Common myeloid progenitor, CD34-positive (primary cell): ENCODE measurements around the gene CAMTA1.
A peak's percentile ranks its signal among the peaks of the same experiment; 100 is the strongest.

ENCODE experiments used
- CTCF ChIA-PET: fragments of 350-600 bp; sonication (Branson Sonifier 250); formaldehyde crosslinking; loops from one replicate; lab custom pipeline; 2021; ENCODE audit warnings: antibody characterized with exemption; lab: Charles Lee
- POLR2A ChIA-PET: fragments of 350-600 bp; sonication (Branson Sonifier 250); formaldehyde crosslinking; loops from one replicate; lab custom pipeline; 2021; ENCODE audit warnings: antibody characterized with exemption; lab: Charles Lee
- DNase-seq, 3 donors: peaks; one replicate each; pipeline versions ENCODE4 v3.0.0 to v3.0.0-alpha.2; 2013
- H3K27ac ChIP-seq, 2 experiments: 1 replicate in 1 of 2; 2 replicates in 1 of 2; pipeline ENCODE4 v1.7.0; 2013; ENCODE audit warnings: inconsistent platforms in 2 of 2, low read length in 2 of 2, mild to moderate bottlenecking in 2 of 2, low read depth in 1 of 2, moderate library complexity in 1 of 2; ENCODE audit not compliant: severe bottlenecking in 2 of 2, insufficient read depth in 1 of 2, poor library complexity in 1 of 2
- H3K27me3 ChIP-seq, 5 experiments: replicated peaks in 2 of 5; 1 replicate in 3 of 5; 2 replicates in 2 of 5; pipeline versions ENCODE4 v1.6.1 to v1.7.0; 2013; ENCODE audit warnings: low read length in 4 of 5, mild to moderate bottlenecking in 2 of 5, moderate library complexity in 2 of 5, inconsistent platforms in 1 of 5; ENCODE audit not compliant: insufficient read depth in 5 of 5, control insufficient read depth in 4 of 5
- H3K36me3 ChIP-seq, 4 experiments: 1 replicate in 2 of 4; 2 replicates in 2 of 4; pipeline versions ENCODE4 v1.6.1 to v1.7.0; 2013; ENCODE audit warnings: low read length in 3 of 4, control low read depth in 1 of 4, mild to moderate bottlenecking in 1 of 4; ENCODE audit not compliant: control insufficient read depth in 4 of 4, insufficient read depth in 4 of 4
- H3K4me1 ChIP-seq, 4 experiments: 1 replicate in 3 of 4; 2 replicates in 1 of 4; pipeline versions ENCODE4 v1.6.1 to v1.7.1; 2013; ENCODE audit warnings: low read length in 3 of 4, mild to moderate bottlenecking in 3 of 4, control low read depth in 1 of 4, inconsistent platforms in 1 of 4, moderate library complexity in 1 of 4; ENCODE audit not compliant: control insufficient read depth in 4 of 4, insufficient read depth in 4 of 4; ENCODE audit errors: control extremely low read depth in 1 of 4
- H3K4me3 ChIP-seq, 7 experiments: 1 replicate in 4 of 7; 2 replicates in 3 of 7; pipeline versions ENCODE4 v1.5.1 to v1.7.0; 2013; ENCODE audit warnings: mild to moderate bottlenecking in 7 of 7, low read length in 6 of 7, moderate library complexity in 6 of 7, inconsistent platforms in 2 of 7, low read depth in 2 of 7, control low read depth in 1 of 7; ENCODE audit not compliant: insufficient read depth in 4 of 7, control insufficient read depth in 1 of 7; ENCODE audit errors: extremely low read depth in 1 of 7
- H3K9me3 ChIP-seq, 5 experiments: 1 replicate in 4 of 5; 2 replicates in 1 of 5; pipeline versions ENCODE4 v1.6.1 to v1.7.1; 2013; ENCODE audit warnings: low read length in 4 of 5, mild to moderate bottlenecking in 2 of 5, inconsistent platforms in 1 of 5, low read depth in 1 of 5, moderate library complexity in 1 of 5; ENCODE audit not compliant: control insufficient read depth in 4 of 5, insufficient read depth in 2 of 5; ENCODE audit errors: control extremely low read depth in 1 of 5
- WGBS: methylation state at CpG from one replicate; pipeline ENCODE4 v1.1.5; 2013; ENCODE audit not compliant: insufficient coverage; 5-methylcytosine and 5-hydroxymethylcytosine counted together

CAMTA1 gene

GRCh38 chr1:7386226-7387052, 601.2 kb downstream of the CAMTA1 start:
- CTCF ChIA-PET: no interaction called here
- Histone ChIP-seq H3K4me1 (no peaks in the 10 kb centered on the region), H3K4me3 (no peak overlapping the region), H3K36me3 (no peaks in the 10 kb centered on the region), H3K27ac (no peak overlapping the region), H3K9me3 (peaks cover 0 to 4% (median 0%) of the 10 kb centered on the region in 5 experiments), H3K27me3 (no peaks in the 10 kb centered on the region)
- DNase-seq: no peak
- POLR2A ChIA-PET: no interaction called here
- 97% methylated on average over 20 of the region's 20 CpGs for WGBS

DNA sequence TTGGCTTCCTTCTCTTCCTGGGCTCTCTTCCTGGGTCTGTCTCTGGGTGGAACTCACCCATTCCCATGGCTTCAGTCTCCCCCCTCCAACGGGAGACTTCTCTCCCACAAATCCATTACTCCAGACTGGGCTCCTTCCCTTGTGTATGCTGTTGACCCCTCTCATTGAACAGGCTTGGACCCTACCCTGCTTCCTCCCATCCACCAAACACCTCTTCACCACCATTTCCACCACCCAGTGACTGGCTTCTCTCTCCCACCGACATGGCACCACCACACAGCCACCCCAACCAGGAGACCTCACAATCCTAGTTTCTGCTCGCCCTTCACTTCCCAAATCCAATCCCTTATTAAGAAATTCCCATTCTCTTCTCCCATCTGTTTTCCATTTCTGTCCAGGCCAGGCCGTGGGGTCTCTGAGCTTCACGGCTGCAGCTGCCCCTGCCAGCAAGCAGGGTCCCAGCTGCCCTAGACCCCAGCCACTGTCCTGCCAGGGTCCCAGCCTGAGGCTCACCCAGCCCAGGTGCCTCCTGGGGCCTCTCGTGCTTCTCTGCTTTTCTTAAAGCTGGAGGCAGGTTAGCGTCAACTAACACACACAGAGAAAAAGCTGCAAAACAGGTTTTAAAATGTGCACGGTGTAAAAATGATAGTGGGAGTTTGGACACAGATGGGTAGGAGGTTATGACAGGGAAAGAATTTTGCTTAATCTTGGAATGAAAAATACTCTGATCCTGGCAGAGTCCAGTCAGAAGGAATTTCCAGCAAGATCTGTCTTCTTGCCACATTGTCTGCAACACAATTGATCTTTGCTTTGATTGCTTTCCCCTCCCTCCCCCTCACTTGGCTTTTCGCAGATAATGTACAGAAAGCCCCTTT, 602.0 kb downstream of the CAMTA1 start:
- no peak for DNase-seq
- Histone ChIP-seq H3K27ac (no peak overlapping the region), H3K36me3 (no peaks in the 10 kb centered on the region), H3K9me3 (no peaks in the 10 kb centered on the region), H3K27me3 (no peaks in the 10 kb centered on the region), H3K4me3 (no peak overlapping the region), H3K4me1 (no peaks in the 10 kb centered on the region)
- POLR2A ChIA-PET: no interaction called here
- WGBS: 99% methylated on average over 7 of the region's 9 CpGs
- CTCF ChIA-PET: no interaction called here

DNA sequence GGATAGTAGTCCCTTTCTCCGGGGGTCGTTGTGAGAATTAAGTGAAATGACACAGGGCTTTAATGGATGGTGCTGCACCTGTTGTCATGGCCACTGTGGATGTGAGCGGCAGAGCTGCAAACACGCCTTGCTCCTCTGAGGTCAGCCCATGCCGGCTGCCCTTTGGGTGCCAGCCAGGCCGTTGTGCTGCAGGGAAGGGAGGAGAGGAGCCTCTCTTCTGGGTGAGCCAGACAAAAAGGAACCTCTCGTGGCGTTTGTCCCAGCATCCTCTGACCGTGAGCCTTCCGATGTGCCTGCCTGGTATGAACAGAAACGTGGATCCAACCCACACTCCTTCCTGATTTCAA, 602.9 kb downstream of the CAMTA1 start:
- ChIA-PET CTCF (no interaction called here), POLR2A (interaction anchor here (0.7 kb wide), 1 partner anchor 162 kb away, joined by 3 read pairs; no protein-coding TSS in a partner anchor)
- DNase-seq: no peak
- Histone ChIP-seq H3K27me3 (no peaks in the 10 kb centered on the region), H3K9me3 (no peaks in the 10 kb centered on the region), H3K4me3 (no peak overlapping the region), H3K4me1 (no peaks in the 10 kb centered on the region), H3K36me3 (no peaks in the 10 kb centered on the region), H3K27ac (no peak overlapping the region)
- WGBS: 91% methylated on average over 9 of the region's 11 CpGs

DNA sequence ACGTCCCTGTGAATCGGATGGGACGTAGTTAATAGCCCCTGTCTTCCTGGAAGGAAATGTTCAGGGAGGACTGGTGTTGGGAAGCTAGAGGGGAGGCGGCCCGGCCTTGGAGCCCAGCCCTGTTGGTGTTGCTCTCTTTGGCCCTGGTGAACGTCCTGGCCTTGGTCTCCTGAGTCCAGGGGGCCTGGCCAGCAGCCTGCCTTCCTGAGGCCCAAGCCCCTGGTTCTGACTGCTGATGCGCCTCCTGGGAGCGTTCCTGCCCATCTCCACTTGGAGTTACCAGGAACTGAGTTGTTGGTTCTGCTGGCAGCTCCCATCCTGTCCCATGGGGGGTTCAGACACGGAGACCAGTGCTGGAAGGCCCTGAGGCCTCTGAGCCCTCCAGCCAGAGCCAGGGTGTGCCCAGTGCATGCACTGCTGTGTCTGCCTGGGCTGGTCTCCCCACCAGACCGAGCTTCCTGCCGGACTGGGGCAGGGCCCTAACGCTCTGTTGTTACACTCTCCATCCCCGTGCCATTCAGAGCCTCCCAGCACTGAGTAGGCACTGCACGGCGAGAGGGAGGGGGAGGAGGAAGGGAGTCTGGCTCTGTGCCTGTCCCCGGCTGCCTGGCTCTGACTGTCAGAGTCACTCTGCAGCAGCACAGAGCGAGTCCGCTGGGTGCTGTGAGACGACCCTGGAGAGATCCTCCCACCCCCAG, 603.4 kb downstream of the CAMTA1 start:
- ChIA-PET CTCF (no interaction called here), POLR2A (interaction anchor here (0.7 kb wide), 1 partner anchor 162 kb away, joined by 3 read pairs; no protein-coding TSS in a partner anchor)
- Histone ChIP-seq H3K9me3 (no peaks in the 10 kb centered on the region), H3K36me3 (no peaks in the 10 kb centered on the region), H3K4me3 (no peak overlapping the region), H3K27ac (no peak overlapping the region), H3K27me3 (no peaks in the 10 kb centered on the region), H3K4me1 (no peaks in the 10 kb centered on the region)
- 88% methylated on average over 12 of the region's 19 CpGs for WGBS
- no peak for DNase-seq

GRCh38 chr1:7389201-7389905, 604.1 kb downstream of the CAMTA1 start:
- H3K27ac ChIP-seq: no peak overlapping the region
- no peaks in the 10 kb centered on the region for H3K4me1 ChIP-seq
- H3K27me3 ChIP-seq: no peaks in the 10 kb centered on the region
- DNase-seq: no peak
- H3K4me3 ChIP-seq: no peak overlapping the region
- ChIA-PET POLR2A (no interaction called here), CTCF (no interaction called here)
- no peaks in the 10 kb centered on the region for H3K9me3 ChIP-seq
- no peaks in the 10 kb centered on the region for H3K36me3 ChIP-seq
- 76% methylated on average over 13 of the region's 13 CpGs for WGBS

DNA sequence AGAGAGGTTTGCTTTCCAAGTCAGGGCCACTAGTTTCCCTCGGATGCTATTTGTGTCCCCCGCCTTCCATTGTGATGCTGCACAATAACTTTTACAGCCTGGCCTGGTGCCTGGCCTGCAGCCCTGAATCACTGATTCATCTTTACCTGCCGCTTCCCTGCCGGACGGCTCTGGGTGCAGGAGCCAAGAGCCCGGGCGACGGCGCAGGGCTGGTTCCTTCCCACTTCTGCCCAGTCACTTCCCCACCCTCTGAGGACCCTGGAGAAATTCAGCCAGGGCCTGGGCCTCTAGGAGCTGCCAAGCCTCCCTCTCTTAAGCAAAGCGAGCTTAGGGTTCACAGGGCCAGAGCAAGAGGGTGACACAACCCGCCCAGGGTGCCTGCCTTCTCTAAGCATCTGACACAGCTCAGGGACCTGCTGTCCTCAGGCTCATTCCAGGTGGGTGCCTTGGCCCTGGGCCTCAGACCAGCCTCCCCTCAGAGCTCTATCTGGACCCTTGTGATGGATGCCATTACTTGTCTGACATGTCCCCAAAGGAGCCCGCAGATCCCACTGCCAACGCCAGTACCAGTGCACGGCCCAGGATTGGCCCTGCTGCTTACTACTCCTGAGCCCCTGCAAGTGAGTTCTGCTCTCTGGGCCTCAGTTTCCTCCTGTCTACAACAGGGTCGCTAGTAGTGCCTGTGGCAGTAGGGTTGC, 604.8 kb downstream of the CAMTA1 start:
- H3K36me3 ChIP-seq: no peaks in the 10 kb centered on the region
- H3K27ac ChIP-seq: no peak overlapping the region
- peaks cover 0 to under 1% (median 0%) of the 10 kb centered on the region in 5 experiments for H3K9me3 ChIP-seq
- 93% methylated on average over 13 of the region's 15 CpGs for WGBS
- POLR2A ChIA-PET: no interaction called here
- CTCF ChIA-PET: no interaction called here
- peak overlapping the region in 1 of 7 experiments; percentile 4 for H3K4me3 ChIP-seq
- DNase-seq: no peak
- H3K27me3 ChIP-seq: no peaks in the 10 kb centered on the region
- H3K4me1 ChIP-seq: no peaks in the 10 kb centered on the region
